Loucy (cell line): ENCODE data around the gene POU3F1.

Source experiments
- H2AFZ ChIP-seq: fragments of 200-600 bp; sonication (generic); 2 replicates; pipeline ENCODE4 v1.6.0; 2016; ENCODE audit warnings: antibody characterized with exemption, mild to moderate bottlenecking, low read length, moderate library complexity
- H3F3A ChIP-seq: fragments of 200-600 bp; 2 replicates; pipeline ENCODE4 v1.6.0; 2016; ENCODE audit warnings: antibody characterized with exemption, low read depth, mild to moderate bottlenecking
- H3K27me3 ChIP-seq: fragments of 200-600 bp; sonication (generic); 2 replicates; pipeline ENCODE4 v1.6.1; 2014; ENCODE audit warnings: low read length, mild to moderate bottlenecking; ENCODE audit not compliant: insufficient read depth, poor library complexity, severe bottlenecking
- H3K36me3 ChIP-seq: fragments of 200-600 bp; sonication (generic); 2 replicates; pipeline ENCODE4 v1.6.1; 2016; ENCODE audit warnings: low read length; ENCODE audit not compliant: insufficient read depth
- H3K4me1 ChIP-seq: fragments of 200-600 bp; sonication (generic); 2 replicates; pipeline ENCODE4 v1.5.1; 2014; ENCODE audit warnings: low read length, mild to moderate bottlenecking; ENCODE audit not compliant: insufficient read depth, poor library complexity, severe bottlenecking
- H3K4me2 ChIP-seq: fragments of 200-600 bp; sonication (generic); 2 replicates; pipeline ENCODE4 v1.6.0; 2014; ENCODE audit warnings: antibody characterized with exemption, low read length, low read depth, mild to moderate bottlenecking; ENCODE audit not compliant: poor library complexity, severe bottlenecking
- H3K4me3 ChIP-seq: fragments of 200-600 bp; sonication (generic); 2 replicates; pipeline ENCODE4 v1.5.1; 2014; ENCODE audit warnings: low read length, mild to moderate bottlenecking, mixed read lengths; ENCODE audit not compliant: poor library complexity, severe bottlenecking
- H3K79me2 ChIP-seq: fragments of 200-600 bp; sonication (generic); 2 replicates; pipeline ENCODE4 v1.6.1; 2014; ENCODE audit warnings: low read length; ENCODE audit not compliant: insufficient read depth
- H3K9ac ChIP-seq: fragments of 200-600 bp; sonication (generic); 2 replicates; pipeline ENCODE4 v1.6.0; 2014; ENCODE audit warnings: mild to moderate bottlenecking, low read depth, low read length, moderate library complexity; ENCODE audit not compliant: poor library complexity, severe bottlenecking
- H3K9me2 ChIP-seq: fragments of 200-600 bp; sonication (generic); replicated peaks from 2 replicates; pipeline ENCODE4 v1.6.1; 2016; ENCODE audit warnings: low read depth, low read length, mixed read lengths
- H3K9me3 ChIP-seq: fragments of 200-600 bp; sonication (generic); 2 replicates; pipeline ENCODE4 v1.6.1; 2014; ENCODE audit warnings: mild to moderate bottlenecking, antibody characterized with exemption, low read length, low read depth; ENCODE audit not compliant: insufficient read depth
- H4K20me1 ChIP-seq: fragments of 200-600 bp; sonication (generic); 2 replicates; pipeline ENCODE4 v1.6.0; 2014; ENCODE audit warnings: antibody characterized with exemption, low read length, mild to moderate bottlenecking; ENCODE audit not compliant: insufficient read depth, poor library complexity, severe bottlenecking
- CTCF ChIP-seq: fragments of 200-600 bp; sonication (generic); conservative IDR thresholded peaks from 2 replicates; pipeline ENCODE4 v1.5.1; 2014; ENCODE audit warnings: mild to moderate bottlenecking, antibody characterized with exemption, low read length
- EZH2phosphoT487 ChIP-seq: fragments of 200-600 bp; IDR thresholded peaks from 2 replicates; pipeline ENCODE4 v1.6.1; 2018; ENCODE audit warnings: antibody characterized with exemption, mild to moderate bottlenecking, moderate library complexity, borderline replicate concordance

Gene POU3F1

GRCh38 chr1:38004284-38005108 is 42.1 kb downstream of the POU3F1 start:
- TF ChIP-seq CTCF (peak; percentile 20; the same call in 1 of the 2 replicates), EZH2phosphoT487 (no peak)
- Histone ChIP-seq H3K4me1 (peaks cover 51% of the 10 kb centered on the region), H3K9me2 (no peaks in the 10 kb centered on the region)

GRCh38 chr1:38003261-38004250 is 43.0 kb downstream of the POU3F1 start:
- H3K4me3 ChIP-seq = peak overlapping the region; percentile 77
- TF ChIP-seq EZH2phosphoT487 = no peak
- TF ChIP-seq CTCF = no peak
- peaks cover 4% of the 10 kb centered on the region for H4K20me1 ChIP-seq
- no peak overlapping the region for H2AFZ ChIP-seq
- no peaks in the 10 kb centered on the region for H3F3A ChIP-seq
- no peaks in the 10 kb centered on the region for H3K27me3 ChIP-seq
- H3K9ac ChIP-seq = peak overlapping the region; percentile 79
- H3K36me3 ChIP-seq = no peaks in the 10 kb centered on the region
- no peaks in the 10 kb centered on the region for H3K9me3 ChIP-seq
- H3K4me2 ChIP-seq = peak overlapping the region; percentile 85
- H3K4me1 ChIP-seq = peaks cover 53% of the 10 kb centered on the region
- H3K9me2 ChIP-seq = no peaks in the 10 kb centered on the region
- H3K79me2 ChIP-seq = peaks cover 49% of the 10 kb centered on the region; the same call in 1 of the 2 replicates

More at GRCh38 chr1:38004284-38005108, 42.1 kb downstream of the POU3F1 start:
- Histone ChIP-seq H3K4me2 (peak overlapping the region; percentile 85), H3K4me3 (peak overlapping the region; percentile 77), H4K20me1 (peaks cover 4% of the 10 kb centered on the region), H3K9ac (peak overlapping the region; percentile 79), H3K79me2 (peaks cover 42% of the 10 kb centered on the region; the same call in 1 of the 2 replicates), H3K36me3 (no peaks in the 10 kb centered on the region), H3K9me3 (no peaks in the 10 kb centered on the region), H3K27me3 (no peaks in the 10 kb centered on the region), H3F3A (no peaks in the 10 kb centered on the region), H2AFZ (no peak overlapping the region)

GRCh38 chr1:38000529-38001455 is 45.8 kb downstream of the POU3F1 start:
- peaks cover 4% of the 10 kb centered on the region for H4K20me1 ChIP-seq
- peak overlapping the region; percentile 70 for H3K4me3 ChIP-seq
- no peaks in the 10 kb centered on the region for H3K27me3 ChIP-seq
- no peaks in the 10 kb centered on the region for H3K9me3 ChIP-seq
- peaks cover 56% of the 10 kb centered on the region for H3K4me1 ChIP-seq
- no peaks in the 10 kb centered on the region for H3F3A ChIP-seq
- H2AFZ ChIP-seq = no peak overlapping the region
- H3K9ac ChIP-seq = peak overlapping the region; percentile 76
- TF ChIP-seq CTCF = no peak
- no peak for TF ChIP-seq EZH2phosphoT487
- H3K9me2 ChIP-seq = no peaks in the 10 kb centered on the region
- no peaks in the 10 kb centered on the region; the same call in 1 of the 2 replicates for H3K36me3 ChIP-seq
- peak overlapping the region; percentile 97 for H3K4me2 ChIP-seq
- H3K79me2 ChIP-seq = peaks cover 62% of the 10 kb centered on the region; the same call in 1 of the 2 replicates
